IMR-90 (cell line): Measurements from ENCODE around the gene NIT1. TPM values are rescaled to one million over a fixed set of nuclear protein-coding genes. Genes with fewer than 3 reads are reported as not detected.

Experiments
- ATAC-seq: fragments of 200-7000 bp; cut with Tn5 transposase; 2 replicates; pipeline ENCODE4 v1.9.1; 2020; ENCODE audit warnings: low read depth, mild to moderate bottlenecking, moderate library complexity
- BruUV-seq: library from RNA; stranded (reverse); fragments of 400-500 nt; replicated peaks from 2 replicates; lab custom pipeline; 2021; lab: Mats Ljungman, UMichigan
- CTCF ChIA-PET: fragments of 300-600 bp; formaldehyde crosslinking; extraction: SDS; loops from one replicate; lab custom pipeline; 2021; ENCODE audit warnings: antibody characterized with exemption; lab: Yijun Ruan, JAX
- POLR2A ChIA-PET: fragments of 300-600 bp; sonication (Branson Sonifier 250); formaldehyde crosslinking; loops from one replicate; lab custom pipeline; 2022; ENCODE audit warnings: antibody characterized with exemption; ENCODE audit not compliant: unreplicated experiment; lab: Charles Lee
- DNase-seq: peaks from one replicate; pipeline ENCODE4 v3.0.0; 2013
- H2AFZ ChIP-seq: replicated peaks from 2 replicates; pipeline ENCODE3; 2013; ENCODE audit warnings: low read length, mild to moderate bottlenecking; ENCODE audit not compliant: poor library complexity
- H2AK5ac ChIP-seq: 2 replicates; pipeline ENCODE4 v1.6.1; 2013; ENCODE audit warnings: low read depth, low read length, inconsistent platforms
- H2AK9ac ChIP-seq: replicated peaks from 2 replicates; pipeline ENCODE3; 2013; ENCODE audit warnings: mild to moderate bottlenecking, low read depth, low read length, moderate library complexity; ENCODE audit not compliant: poor library complexity
- H2BK120ac ChIP-seq: 2 replicates; pipeline ENCODE4 v1.6.1; 2013; ENCODE audit warnings: low read depth, low read length, inconsistent platforms
- H2BK15ac ChIP-seq: 3 replicates; pipeline ENCODE4 v1.6.1; 2013; ENCODE audit warnings: low read depth, low read length, inconsistent platforms
- H2BK20ac ChIP-seq: 2 replicates; pipeline ENCODE4 v1.6.1; 2013; ENCODE audit warnings: low read depth, mild to moderate bottlenecking, inconsistent platforms, low read length, moderate library complexity
- H2BK5ac ChIP-seq: 2 replicates; pipeline ENCODE4 v1.6.1; 2013; ENCODE audit warnings: mild to moderate bottlenecking, low read depth, low read length, inconsistent platforms; ENCODE audit not compliant: poor library complexity, severe bottlenecking
- H3K14ac ChIP-seq: replicated peaks from 2 replicates; pipeline ENCODE4 v1.6.1; 2013; ENCODE audit warnings: low read depth, low read length, inconsistent platforms
- H3K18ac ChIP-seq: 2 replicates; pipeline ENCODE4 v1.6.1; 2013; ENCODE audit warnings: low read depth, low read length, control low read depth
- H3K23ac ChIP-seq: 2 replicates; pipeline ENCODE4 v1.6.1; 2013; ENCODE audit warnings: low read depth, low read length, inconsistent platforms
- H3K27ac ChIP-seq: 2 replicates; pipeline ENCODE4 v1.5.1; 2013; ENCODE audit warnings: mild to moderate bottlenecking, control low read depth, low read length; ENCODE audit not compliant: insufficient read depth
- H3K27me3 ChIP-seq: 2 replicates; pipeline ENCODE4 v1.6.1; 2013; ENCODE audit warnings: low read length; ENCODE audit not compliant: control insufficient read depth, insufficient read depth
- H3K36me3 ChIP-seq: 2 replicates; pipeline ENCODE4 v1.6.1; 2013; ENCODE audit warnings: low read length, mixed read lengths; ENCODE audit not compliant: control insufficient read depth, insufficient read depth
- H3K4ac ChIP-seq: 2 replicates; pipeline ENCODE4 v1.6.1; 2013; ENCODE audit warnings: low read depth, low read length, inconsistent platforms
- H3K4me1 ChIP-seq: 2 replicates; pipeline ENCODE4 v1.6.1; 2013; ENCODE audit warnings: low read length, mixed read lengths; ENCODE audit not compliant: control insufficient read depth, insufficient read depth
- H3K4me2 ChIP-seq: 2 replicates; pipeline ENCODE4 v1.6.1; 2013; ENCODE audit warnings: low read depth, mild to moderate bottlenecking, control low read depth, low read length, moderate library complexity
- H3K4me3 ChIP-seq: 2 replicates; pipeline ENCODE4 v1.5.1; 2013; ENCODE audit warnings: low read depth, mild to moderate bottlenecking, control low read depth, low read length, moderate library complexity; ENCODE audit not compliant: insufficient read depth
- H3K56ac ChIP-seq: 2 replicates; pipeline ENCODE4 v1.6.1; 2013; ENCODE audit warnings: low read length, inconsistent platforms; ENCODE audit not compliant: insufficient read depth; ENCODE audit errors: extremely low read depth
- H3K79me1 ChIP-seq, 2 experiments: 2 replicates each; pipeline ENCODE4 v1.6.1; 2013; ENCODE audit warnings: low read length in 2 of 2, inconsistent platforms in 1 of 2, low read depth in 1 of 2
- H3K9ac ChIP-seq: 2 replicates; pipeline ENCODE4 v1.6.1; 2013; ENCODE audit warnings: low read depth, low read length, control low read depth
- H3K9me1 ChIP-seq: 2 replicates; pipeline ENCODE4 v1.6.1; 2013; ENCODE audit warnings: low read length, inconsistent platforms; ENCODE audit not compliant: insufficient read depth
- H3K9me3 ChIP-seq: 2 replicates; pipeline ENCODE4 v1.6.1; 2013; ENCODE audit warnings: low read length; ENCODE audit not compliant: control insufficient read depth, insufficient read depth
- H4K20me1 ChIP-seq: 2 replicates; pipeline ENCODE4 v1.6.1; 2013; ENCODE audit warnings: low read length, inconsistent platforms; ENCODE audit not compliant: insufficient read depth
- H4K5ac ChIP-seq: 2 replicates; pipeline ENCODE4 v1.6.1; 2013; ENCODE audit warnings: mild to moderate bottlenecking, low read depth, low read length, control low read depth
- H4K8ac ChIP-seq, 2 experiments: 2 replicates each; pipeline ENCODE4 v1.6.1; 2013; ENCODE audit warnings: low read depth in 2 of 2, low read length in 2 of 2, control low read depth in 1 of 2, inconsistent platforms in 1 of 2
- H4K91ac ChIP-seq: 2 replicates; pipeline ENCODE4 v1.6.1; 2013; ENCODE audit warnings: low read depth, low read length, inconsistent platforms; ENCODE audit not compliant: insufficient read depth
- BHLHE40 ChIP-seq: fragments of 150-350 bp; IDR thresholded peaks from 2 replicates; pipeline ENCODE4 v1.6.1; 2016; ENCODE audit warnings: mild to moderate bottlenecking, low read depth, low read length
- CEBPB ChIP-seq: IDR thresholded peaks from 2 replicates; pipeline ENCODE4 v1.6.1; 2012; ENCODE audit warnings: low read depth, low read length, improper control_type of control experiment
- CHD1 ChIP-seq: IDR thresholded peaks from 2 replicates; pipeline ENCODE4 v1.6.1; 2012; ENCODE audit warnings: low read depth, low read length, improper control_type of control experiment
- CTCF ChIP-seq: conservative IDR thresholded peaks from 2 replicates; pipeline ENCODE4 v1.5.1; 2012; ENCODE audit warnings: mild to moderate bottlenecking, low read depth, low read length, improper control_type of control experiment
- FOS ChIP-seq: fragments of 150-350 bp; IDR thresholded peaks from 2 replicates; pipeline ENCODE4 v1.6.1; 2016; ENCODE audit warnings: low read depth, low read length
- NFE2L2 ChIP-seq: fragments of 150-350 bp; IDR thresholded peaks from 2 replicates; pipeline ENCODE4 v1.6.1; 2016; ENCODE audit warnings: low read depth, mild to moderate bottlenecking, low read length
- RAD21 ChIP-seq: IDR thresholded peaks from 2 replicates; pipeline ENCODE4 v1.6.1; 2012; ENCODE audit warnings: low read length, improper control_type of control experiment
- RCOR1 ChIP-seq: IDR thresholded peaks from 2 replicates; pipeline ENCODE4 v1.6.1; 2012; ENCODE audit warnings: mild to moderate bottlenecking, low read length, improper control_type of control experiment; ENCODE audit not compliant: insufficient replicate concordance
- SMC3 ChIP-seq: fragments of 150-350 bp; IDR thresholded peaks from 2 replicates; pipeline ENCODE4 v1.6.1; 2016; ENCODE audit warnings: low read depth, mild to moderate bottlenecking, antibody characterized with exemption, low read length, moderate library complexity
- USF2 ChIP-seq: fragments of 150-350 bp; IDR thresholded peaks from 2 replicates; pipeline ENCODE4 v1.6.1; 2017; ENCODE audit warnings: mild to moderate bottlenecking, antibody characterized with exemption, low read length, low read depth
- WGBS, 2 experiments: methylation state at CpG; one replicate each; pipeline versions ENCODE4 v1.1.5 to v1.1.7; 2013; ENCODE audit warnings: missing lambda C conversion rate in 2 of 2; ENCODE audit not compliant: insufficient read length in 1 of 2; ENCODE audit errors: extremely low coverage in 2 of 2; 5-methylcytosine and 5-hydroxymethylcytosine counted together
- dilution Hi-C: fragments of 300-500 bp; cut with HindIII; formaldehyde crosslinking; loops from one replicate; pipeline ENCODE4 v1.14.3; 2018; ENCODE audit warnings: low sequenced_read_pairs; ENCODE audit not compliant: unreplicated experiment
- in situ Hi-C: fragments of 300-500 bp; cut with MboI; formaldehyde crosslinking; loops from 3 replicates; pipeline ENCODE4 v1.14.3; 2019; ENCODE audit warnings: low sequenced_read_pairs, inconsistent platforms, mixed read lengths
- intact Hi-C: fragments of 100-400 bp; cut with micrococcal nuclease; formaldehyde crosslinking; loops from 2 replicates; pipeline ENCODE4 v1.10.0; 2022
- polyA plus RNA-seq, 3 experiments: library from polyadenylated mRNA; depleted of rRNA; stranded (reverse); fragments of >200 nt; gene quantifications; 2 replicates each; pipeline ENCODE4 v1.2.3, GENCODE V29; 2012; ENCODE audit warnings: low replicate concordance in 1 of 3
- total RNA-seq: library from RNA; depleted of rRNA; stranded (reverse); fragments of >200 nt; gene quantifications from 2 replicates; pipeline ENCODE4 v1.2.3, GENCODE V29; 2012

The NIT1 gene
- total and polyA plus RNA-seq, 2 of the 4 experiments (the other 2 are of a cell fraction) = 22.8 to 33.6 TPM

DNA sequence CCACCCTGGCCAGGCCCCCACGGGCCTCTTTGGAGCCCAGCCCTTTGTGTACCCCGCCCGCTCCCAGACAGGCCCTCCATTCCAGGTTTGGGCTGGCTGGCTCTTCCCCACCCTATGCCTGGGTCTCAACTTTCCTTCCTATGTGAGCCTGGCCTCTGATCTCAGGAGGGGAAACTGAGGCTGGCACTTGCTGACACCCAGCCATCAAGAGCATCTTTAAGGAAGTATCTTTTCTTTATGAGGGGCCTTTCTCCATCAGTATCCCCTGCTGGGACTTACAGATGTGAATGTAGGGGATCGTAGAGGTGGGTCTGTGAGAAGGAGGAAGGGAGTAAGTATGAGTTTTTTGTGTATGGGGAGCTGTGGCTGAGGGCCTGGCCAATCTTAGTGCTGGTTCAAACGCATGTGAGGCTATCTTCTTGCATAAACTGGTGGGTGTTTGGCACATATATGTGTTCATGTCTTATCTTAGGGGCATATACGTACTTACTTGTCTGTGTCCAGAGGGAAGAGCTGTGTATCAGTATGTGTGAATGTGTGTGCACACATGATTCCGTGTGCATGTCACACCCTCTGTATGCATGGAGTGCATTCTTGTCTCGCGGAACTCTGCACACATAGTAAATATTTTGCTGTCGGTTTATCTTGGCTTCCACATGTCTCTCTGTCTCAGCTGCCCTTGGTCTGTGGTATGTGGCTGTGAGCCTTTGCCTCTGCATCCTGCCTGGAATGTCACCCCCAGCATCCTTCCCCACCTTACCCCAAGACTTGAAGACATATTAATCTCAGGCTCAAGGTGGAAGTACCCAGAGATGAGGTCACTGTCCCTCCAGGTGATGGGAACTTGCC is 33.9 kb upstream of the NIT1 start:
- 85 to 100% methylated on average over 1 to 3 of the region's 10 CpGs for WGBS, 2 experiments
- Histone ChIP-seq H2AK9ac (peak overlapping the region; percentile 19), H3K4me1 (peaks cover 29% of the 10 kb centered on the region), H2BK120ac (peak overlapping the region; percentile 44; the same call in 1 of the 2 replicates), H2AFZ (peak overlapping the region; percentile 92), H3K27ac (no peak overlapping the region; the same call in 1 of the 2 replicates), H2BK15ac (peak overlapping the region; percentile 22; the same call in 2 of the 3 replicates), H2BK20ac (no peak overlapping the region), H4K8ac (peak overlapping the region; percentile 10 to 37; a peak in 2 of 4 replicates), H3K4ac (peak overlapping the region; percentile 44), H4K91ac (peak overlapping the region; percentile 8), H3K56ac (no peak overlapping the region), H3K23ac (no peak overlapping the region), H3K4me2 (no peak overlapping the region), H3K4me3 (no peak overlapping the region), H4K20me1 (no peaks in the 10 kb centered on the region), H3K9ac (no peak overlapping the region), H2AK5ac (peak overlapping the region; percentile 59), H4K5ac (no peak overlapping the region), H3K9me1 (peaks cover 24% of the 10 kb centered on the region), H3K14ac (peak overlapping the region; percentile 20), H3K18ac (peak overlapping the region; percentile 11; the same call in 1 of the 2 replicates), H3K27me3 (no peaks in the 10 kb centered on the region), H3K36me3 (no peaks in the 10 kb centered on the region), H3K79me1 (no peaks in the 10 kb centered on the region), H2BK5ac (peak overlapping the region; percentile 50), H3K9me3 (no peaks in the 10 kb centered on the region)
- ChIA-PET CTCF (interaction anchor here (1.1 to 2.1 kb wide), 3 partner anchors 13 to 14 kb away, joined by 3 to 7 read pairs (median 5); partner anchors contain the start of gene KLHDC9), POLR2A (no interaction called here)
- dilution Hi-C loops = no loop called here
- DNase-seq = peak; percentile 23
- intact Hi-C loops = loop anchor here (5.0 kb wide), 1 partner anchor 37 kb away; the partner anchor contains the start of gene USF1
- TF ChIP-seq RCOR1 = no peak
- TF ChIP-seq CEBPB = no peak
- no peak for TF ChIP-seq NFE2L2
- no peak for TF ChIP-seq FOS
- TF ChIP-seq RAD21 = no peak
- TF ChIP-seq SMC3 = no peak
- no peak for TF ChIP-seq USF2
- no peak for TF ChIP-seq BHLHE40
- no peak for TF ChIP-seq CHD1
- TF ChIP-seq CTCF = no peak
- BruUV-seq = no TSS peak
- in situ Hi-C loops = no loop called here
- peak; percentile 7; the same call in 1 of the 2 replicates for ATAC-seq
